Activated CD4-positive, alpha-beta T cell treated with anti-CD3 and anti-CD28 coated beads, Interleukin-2, amount 50 U/mL, for 1 hour (primary cell): ENCODE measurements around the gene ACADL.

Experiments
- DNase-seq: peaks from one replicate; pipeline ENCODE4 v3.0.0-alpha.2; 2020

The ACADL gene

DNA sequence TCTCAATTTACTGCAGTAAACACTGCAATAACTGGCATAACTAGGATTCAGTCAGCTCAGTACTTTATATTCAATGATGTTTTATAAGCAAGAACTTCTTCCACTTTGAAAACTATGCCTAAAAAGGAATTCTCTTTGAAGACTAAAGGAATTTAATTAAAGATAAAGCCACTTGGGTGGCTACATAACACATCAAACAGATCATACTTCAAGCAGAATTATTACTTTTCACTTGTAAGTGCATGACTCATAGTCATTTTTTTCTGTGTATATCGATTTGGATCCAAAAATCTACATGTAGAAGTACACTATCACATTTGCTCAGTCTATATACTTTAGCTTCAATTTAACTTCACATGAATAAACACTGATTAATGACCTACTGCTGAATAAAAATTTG lies 58.0 kb downstream of the ACADL start:
- DNase-seq = no peak

DNA sequence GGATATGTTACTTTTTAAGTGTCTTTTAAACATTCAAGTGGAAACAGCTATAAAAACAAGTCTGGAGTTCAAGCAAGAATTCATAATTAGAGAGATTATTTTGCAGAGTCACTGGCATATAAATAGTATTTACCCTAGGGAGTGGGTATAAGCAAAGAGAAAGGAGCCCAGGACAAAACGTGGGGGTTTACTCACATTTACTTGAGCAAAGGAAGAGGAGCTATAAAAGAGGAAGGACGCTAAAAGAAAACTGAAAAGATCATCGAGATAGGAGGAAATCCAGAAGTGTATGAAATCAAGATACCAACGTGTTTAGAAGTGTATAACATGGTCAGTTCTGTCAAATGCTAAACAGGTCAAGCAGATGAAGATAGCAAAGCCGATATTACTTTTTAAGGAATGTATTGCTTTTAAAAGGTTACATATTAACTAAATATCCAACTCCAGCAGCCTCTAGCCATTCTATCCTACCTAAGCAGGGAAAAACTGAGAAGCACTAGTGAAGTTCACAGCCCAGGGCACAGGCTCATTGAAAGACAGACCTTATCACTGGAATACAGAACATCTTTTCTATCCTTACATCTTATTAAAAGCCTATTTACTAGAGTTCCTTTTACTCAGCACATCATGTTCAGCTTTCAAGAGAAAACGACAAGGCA lies 62.7 kb downstream of the ACADL start:
- DNase-seq = no peak

DNA sequence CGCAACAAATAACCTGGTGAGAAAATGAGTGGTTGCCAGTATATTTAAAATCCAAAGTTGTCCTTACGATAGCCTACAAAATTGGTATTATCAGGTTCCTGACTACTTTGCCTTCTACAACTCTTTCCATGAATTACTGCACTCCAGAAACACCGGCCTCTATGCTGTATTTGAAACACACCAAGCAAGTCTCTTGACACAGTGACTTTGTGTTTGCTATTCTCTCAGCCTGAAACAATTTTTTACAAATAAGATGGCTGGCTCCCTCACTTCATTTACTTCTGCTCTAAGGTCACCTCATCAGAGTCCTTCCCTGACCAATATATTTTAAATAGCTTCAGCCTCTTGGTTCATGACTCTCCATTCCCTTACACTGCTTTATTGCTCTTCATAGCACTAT lies 66.2 kb downstream of the ACADL start:
- DNase-seq = no peak

DNA sequence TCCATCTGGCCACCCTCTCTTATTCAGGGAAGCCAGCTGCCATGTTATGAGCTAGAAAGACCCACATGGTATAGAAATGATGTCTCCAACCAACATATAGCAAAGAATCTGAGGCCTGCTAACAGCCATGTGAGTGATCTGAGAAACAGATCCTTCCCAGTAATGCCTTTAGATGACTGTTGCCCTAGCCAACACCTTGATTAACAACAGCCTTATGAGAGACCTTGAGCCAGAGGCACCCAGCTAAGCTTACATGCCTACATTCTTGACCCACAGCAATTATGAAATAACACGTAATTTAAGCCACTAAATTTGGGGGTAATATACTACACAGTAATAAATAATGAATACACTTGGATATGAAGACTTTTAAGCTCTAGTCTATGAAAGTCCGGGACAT lies 67.0 kb downstream of the ACADL start:
- DNase-seq = no peak

DNA sequence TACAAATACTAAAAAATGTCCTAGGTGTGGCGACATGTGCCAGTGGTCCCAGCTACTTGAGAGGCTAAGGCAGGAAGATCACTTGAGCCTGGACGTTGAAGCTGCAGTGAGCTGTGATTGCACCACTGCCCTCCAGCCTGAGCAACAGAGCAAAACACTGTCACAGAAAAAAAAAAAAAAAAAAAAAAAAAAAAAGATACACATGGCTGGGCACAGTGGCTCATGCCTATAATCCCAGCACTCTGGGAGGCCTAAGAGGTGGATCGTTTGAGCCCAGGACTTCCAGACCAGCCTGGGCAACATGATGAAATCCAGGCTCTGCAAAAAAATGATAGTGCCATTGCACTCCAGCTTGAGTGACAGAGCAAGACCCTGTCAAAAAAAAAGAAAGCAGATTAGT lies 67.7 kb downstream of the ACADL start:
- no peak for DNase-seq

DNA sequence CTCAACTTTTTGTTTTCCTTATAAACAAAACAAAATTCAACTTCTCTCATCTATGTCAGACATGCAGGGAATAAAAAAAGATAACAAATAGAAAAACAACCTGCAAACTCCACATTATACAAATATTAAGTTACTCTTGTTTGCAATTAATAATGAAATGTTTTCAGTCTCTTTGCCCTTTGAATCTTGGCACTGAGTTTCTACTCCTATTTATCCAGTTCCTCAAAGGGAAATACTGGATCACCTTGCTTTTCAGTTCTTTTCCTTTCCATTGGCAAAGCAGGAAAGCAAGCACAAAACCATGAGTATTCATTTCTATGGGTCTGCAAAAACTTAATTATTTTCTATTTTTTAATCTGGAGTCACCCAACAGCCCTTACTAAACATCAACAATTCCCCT lies 77.6 kb downstream of the ACADL start:
- no peak for DNase-seq
